Activated CD4-positive, alpha-beta T cell treated with anti-CD3 and anti-CD28 coated beads, Interleukin-10, Interleukin-2, amounts not matched to agents 100 ng/mL and 50 ng/mL, durations not matched to agents 16 hours and 8 hours (primary cell): ENCODE measurements around the gene ZNF281.

ENCODE experiments used
- DNase-seq: peaks from one replicate; pipeline ENCODE4 v3.0.0-alpha.2; 2020

The ZNF281 gene

DNA sequence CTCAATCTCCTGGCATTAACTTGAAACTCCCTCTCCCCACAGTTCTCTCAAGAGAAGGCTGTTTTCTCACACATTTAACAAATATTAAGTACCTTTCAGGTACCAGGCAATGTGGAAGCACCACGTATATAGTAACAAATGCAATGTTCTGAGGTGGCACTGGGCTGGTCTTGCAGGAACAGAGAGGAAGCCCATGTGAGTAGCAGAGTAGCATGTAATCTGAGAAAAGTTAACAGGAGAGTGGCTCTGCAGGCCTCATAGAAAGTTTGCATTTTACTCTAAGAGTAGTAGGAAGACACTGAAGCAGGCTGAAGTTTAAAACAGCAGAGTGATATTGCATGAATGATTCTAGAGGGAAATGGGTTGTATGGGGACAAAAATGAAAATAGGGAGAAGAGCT lies 21.0 kb downstream of the ZNF281 start:
- no peak for DNase-seq

DNA sequence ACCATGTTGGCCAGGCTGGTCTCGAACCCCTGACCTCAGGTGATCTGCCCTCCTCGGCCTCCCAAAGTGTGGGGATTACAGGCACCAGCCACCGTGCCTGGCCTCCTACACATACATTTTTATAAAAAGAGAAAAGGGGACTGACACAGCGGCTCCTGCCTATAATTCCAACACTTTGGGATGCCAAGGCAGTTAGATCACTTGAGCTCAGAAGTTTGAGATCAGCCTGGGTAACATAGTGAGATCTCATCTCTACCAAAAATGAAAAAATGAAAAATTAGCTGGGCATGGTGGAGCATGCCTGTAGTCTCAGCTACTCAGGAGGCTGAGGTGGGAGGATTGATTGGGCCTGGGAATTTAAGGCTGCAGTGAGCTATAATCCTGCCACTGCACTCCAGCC lies 23.4 kb downstream of the ZNF281 start:
- DNase-seq = no peak

DNA sequence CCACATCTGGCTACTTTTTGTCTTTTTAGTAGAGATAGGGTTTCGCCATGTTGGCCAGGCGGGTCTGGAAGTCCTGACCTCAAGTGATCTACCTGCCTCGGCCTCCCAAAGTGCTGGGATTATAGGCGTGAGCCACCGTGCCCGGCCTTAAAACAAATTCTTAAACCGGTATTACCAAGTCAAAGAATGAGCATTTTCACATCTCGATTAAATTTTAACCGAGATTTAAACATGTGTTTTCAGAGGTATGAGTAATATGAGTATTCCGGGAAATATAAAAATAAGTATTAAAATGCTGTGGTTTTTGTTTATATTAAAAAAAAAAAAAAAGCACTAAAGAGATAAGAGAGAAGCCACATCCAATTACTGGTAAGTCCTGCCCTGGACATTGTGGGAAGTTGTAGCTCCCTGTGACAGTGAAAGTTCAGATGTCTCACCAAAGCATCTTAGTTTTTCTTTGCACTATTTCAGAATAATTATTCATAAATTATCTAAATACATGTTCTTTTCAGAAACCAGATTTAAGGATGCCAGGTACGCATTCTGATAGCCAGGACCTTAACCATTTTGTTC lies 24.9 kb downstream of the ZNF281 start:
- no peak for DNase-seq

DNA sequence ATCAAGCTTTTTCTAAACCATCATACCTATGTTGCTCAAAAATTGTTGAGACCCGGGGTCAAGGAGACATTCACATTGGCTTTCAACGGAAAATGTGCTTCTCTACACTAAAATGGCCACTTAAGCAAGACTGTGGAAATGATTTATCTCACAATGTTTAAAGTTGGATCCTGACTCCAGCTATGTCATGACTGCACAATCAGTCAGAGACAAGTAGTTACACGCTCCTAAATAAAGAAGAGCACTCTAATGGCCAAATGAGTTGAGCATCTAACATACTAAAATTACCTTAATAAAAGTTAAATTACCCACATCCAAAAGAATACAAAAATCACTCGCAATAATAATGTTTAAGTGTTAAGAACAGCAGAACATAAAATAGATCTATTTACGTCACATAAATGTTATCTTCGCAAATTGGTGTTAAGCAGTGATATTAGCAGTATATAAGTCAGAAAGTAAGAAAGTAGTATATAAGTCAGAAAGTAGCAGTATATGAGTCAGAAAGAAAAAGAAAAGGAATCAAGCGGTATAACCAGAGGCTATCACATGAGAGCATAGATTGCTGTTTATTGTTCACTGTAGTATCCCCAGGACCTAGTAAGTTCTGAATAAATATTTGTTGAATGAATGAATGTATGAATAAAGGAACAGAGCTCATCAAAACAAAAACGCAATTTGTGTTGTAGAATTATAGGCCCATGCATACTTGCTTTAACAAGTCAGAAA lies 28.4 kb downstream of the ZNF281 start:
- DNase-seq = no peak

DNA sequence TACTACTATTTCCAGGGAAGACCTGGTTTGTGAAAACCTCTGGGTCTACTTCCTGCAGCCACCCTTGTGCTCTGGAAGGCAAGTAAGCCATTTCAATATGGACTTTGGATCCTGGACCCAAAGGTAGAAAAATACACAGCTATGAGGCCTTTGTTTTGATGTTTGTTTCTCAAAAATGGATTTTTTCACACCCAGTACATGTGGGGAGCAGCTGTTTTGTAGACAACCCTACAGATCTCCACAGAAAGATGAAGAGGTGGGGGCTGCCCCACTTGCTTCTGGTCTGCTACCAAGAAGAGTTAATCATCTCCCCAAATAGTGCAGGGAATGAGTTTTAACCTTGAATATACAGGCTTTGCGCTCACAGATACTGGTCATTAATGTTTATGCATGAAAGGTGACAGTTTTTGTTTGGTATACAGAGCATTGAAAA lies 29.2 kb downstream of the ZNF281 start:
- DNase-seq = no peak

DNA sequence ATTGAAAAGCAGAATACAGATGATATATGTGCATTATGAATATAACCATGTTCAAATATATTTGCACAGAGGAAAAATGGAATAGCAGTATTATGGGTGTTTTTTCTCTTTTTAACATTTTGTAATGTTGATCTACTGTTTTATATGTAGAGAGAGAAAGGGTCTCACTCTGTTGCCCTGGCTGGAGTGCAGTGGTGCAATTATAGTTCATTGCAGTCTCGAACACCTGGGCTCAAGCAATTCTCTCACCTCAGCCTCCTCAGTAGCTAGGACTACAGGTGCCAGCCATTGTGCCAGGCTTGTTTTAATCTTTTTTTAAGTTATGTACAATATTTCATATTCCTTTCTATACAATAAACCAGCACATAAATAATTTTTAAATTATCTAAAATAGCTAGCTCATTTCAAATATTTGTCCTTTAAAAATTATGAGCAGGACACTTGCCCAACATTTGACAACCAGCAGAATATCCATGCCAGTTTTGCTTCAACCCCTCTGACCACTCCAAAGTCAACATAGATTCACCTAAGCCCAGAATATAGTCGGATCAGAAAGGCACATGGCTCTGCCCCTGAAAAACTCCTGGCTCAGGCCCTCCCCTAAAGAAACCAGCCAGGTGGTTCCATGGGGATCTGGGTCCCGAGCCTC lies 29.8 kb downstream of the ZNF281 start:
- DNase-seq = no peak

DNA sequence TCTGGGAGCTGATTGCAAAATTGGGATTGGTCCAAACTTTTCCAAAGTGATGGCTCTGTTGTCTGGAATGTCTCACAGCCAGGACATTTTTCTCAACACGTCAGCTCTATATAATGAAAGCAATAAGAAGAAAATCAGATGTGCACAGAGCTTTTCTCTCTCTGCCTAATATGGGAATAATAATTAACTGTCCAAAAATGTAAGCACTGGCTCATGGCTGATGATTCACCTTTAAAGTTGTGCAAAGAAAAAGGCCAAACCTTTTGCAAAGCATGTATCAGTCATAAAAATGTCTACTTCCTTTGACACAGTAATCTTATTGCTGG lies 30.4 kb downstream of the ZNF281 start:
- DNase-seq = no peak

DNA sequence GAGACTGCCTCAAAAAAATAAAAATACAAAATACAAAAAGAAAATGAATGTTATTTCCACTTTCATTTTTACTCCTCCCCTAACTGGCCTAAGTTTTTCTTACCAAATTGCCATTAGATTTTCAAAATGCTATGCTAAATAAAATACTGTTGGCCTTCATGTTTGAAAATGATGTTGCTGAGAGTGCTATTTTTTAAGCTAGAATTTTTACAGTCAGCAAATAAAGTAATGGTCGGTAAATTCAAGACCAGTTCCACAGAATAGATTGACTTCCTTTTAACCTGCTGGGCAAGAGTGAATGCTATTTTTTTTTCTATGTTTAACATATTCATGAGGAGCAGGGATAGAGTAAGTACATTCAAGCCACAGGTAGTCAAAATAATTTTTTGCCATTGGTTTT lies 31.7 kb downstream of the ZNF281 start:
- DNase-seq = no peak

DNA sequence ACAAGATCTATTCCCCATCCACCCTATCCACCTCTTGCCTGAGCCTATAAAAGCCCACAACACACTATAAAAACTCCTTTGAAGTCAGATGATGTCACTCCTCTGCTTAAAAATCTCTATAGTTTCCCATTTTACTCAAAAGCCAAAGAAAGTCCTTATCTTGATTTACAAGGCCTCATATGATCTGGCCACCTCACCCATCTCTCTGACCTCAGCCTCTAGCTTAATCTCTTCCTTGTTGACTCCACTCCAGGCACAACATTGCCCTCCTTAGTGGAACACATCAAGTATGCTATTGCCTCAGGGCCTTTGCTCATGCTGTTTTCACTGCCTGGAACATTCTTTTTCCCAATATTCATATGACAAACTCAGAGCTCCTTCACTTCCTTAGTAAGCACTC lies 33.3 kb downstream of the ZNF281 start:
- DNase-seq = no peak

DNA sequence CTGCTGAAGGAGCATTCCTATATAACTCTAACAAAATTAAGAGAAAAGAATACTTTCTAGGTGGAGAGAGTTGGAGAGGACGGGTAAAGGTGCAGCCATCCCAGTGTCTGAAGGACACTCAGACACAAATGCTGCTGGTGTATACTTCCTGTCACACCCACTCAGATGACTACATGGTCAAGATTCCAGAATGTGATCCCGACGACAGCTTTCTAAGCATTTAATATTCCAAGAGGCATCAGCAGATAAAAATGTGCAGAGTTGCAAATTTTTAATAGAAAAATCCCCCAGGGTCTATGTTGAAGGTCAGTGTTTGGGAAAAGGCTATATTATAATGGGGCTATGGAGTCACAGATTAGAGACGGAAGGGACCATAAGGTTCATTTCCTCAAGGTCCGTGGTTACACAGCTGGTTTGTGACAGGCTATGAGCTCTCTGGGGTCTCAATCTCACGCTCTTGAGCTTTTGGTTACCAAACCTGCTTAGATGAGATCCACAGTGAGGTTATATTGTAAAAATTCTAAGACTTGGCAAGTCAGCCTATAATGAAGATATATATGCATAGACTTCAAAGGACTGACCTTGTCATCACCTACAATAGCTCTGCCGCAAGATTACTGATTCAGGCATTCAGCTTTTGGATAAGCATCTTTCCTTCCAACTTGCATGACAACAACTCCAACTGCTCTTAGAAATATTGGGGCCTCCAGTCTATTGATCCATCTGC lies 35.1 kb downstream of the ZNF281 start:
- no peak for DNase-seq

DNA sequence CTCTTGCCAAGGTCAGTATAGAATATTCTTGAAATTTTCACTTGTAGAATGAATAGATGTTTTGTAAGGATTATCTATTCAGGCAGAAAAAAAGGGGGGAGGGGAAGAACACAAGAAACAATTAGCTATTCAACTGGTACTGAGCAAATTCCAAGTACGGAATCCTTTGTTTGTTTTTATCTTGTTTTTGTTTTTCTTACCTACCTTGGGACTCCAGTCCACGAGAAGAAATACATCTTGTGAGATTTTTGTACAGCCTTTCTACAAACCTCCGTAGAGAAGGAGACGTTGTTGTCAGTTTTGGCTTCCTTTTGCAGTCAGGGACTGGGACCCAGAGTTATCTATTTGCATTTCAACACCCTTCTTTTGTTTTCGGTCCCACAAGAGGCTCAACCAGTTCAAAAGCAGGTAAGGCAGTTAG lies 36.0 kb downstream of the ZNF281 start:
- DNase-seq = no peak

DNA sequence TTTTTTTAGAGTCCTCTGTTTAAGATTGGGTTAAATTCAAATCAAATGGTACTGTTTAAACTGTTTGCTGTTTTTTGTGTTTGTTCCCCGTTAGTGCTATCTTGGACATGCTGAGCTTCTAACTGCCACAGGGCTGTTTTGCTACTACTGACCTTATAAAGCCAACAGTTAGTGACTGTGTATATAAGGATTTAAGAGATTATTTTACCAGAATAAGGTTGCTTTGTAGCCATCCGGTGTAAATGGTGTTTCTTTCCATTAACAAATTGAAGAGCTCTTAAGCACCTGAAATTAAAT lies 37.0 kb downstream of the ZNF281 start:
- no peak for DNase-seq

DNA sequence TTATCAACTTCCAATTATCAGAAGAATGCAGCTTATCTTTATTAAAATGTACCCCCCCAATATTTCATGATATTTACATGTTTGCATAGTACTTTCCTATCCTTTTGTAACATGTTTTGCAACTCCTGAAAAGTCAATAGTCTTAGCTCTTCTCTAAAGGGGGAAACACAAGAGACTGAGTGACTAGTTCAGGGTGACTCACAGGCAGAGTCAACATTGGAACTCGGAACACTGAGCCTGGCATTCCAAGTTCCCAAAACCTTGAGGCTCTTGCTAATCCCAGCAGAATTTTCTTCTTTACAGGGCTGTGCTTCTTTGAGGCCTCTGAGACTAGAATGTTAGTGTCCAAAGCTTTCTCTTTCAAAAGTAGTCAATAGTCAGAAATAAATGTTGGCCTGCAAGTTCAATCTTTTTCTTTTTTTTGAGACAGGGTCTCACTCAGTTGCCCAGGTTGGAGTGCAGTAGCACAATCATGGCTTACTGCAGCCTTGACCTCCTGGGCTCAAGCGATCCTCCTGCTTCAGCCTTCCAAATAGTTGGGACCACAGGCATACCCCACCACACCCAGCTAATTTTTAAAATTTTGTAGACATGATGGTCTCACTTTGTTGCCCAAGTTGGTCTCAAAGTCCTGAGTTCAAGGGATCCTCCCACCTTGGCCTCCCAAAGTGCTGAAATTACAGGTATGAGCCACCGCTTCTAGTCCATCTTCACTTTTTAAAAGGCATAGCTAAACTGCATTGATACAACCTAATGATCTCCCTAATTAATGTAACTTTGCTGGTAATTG lies 37.5 kb downstream of the ZNF281 start:
- no peak for DNase-seq

DNA sequence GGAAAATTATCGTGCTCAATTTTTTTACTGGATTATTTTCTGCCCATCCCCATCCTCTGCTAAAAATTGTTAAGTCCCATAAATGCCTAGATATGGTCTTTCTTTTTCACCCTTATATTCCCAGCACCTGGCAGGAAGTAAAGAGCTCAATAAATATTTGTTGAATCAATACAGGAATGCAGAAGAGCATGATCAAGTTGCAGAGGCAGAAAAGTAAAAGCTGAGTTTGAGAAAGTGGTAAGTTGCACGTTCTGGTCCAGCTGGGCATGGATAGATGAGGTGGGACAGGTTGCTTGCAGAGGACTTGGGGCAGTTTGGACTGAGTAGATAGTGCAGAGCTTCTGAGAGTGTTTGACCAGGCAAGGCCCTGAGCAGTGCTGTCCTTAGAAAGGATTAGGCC lies 40.1 kb downstream of the ZNF281 start:
- no peak for DNase-seq

DNA sequence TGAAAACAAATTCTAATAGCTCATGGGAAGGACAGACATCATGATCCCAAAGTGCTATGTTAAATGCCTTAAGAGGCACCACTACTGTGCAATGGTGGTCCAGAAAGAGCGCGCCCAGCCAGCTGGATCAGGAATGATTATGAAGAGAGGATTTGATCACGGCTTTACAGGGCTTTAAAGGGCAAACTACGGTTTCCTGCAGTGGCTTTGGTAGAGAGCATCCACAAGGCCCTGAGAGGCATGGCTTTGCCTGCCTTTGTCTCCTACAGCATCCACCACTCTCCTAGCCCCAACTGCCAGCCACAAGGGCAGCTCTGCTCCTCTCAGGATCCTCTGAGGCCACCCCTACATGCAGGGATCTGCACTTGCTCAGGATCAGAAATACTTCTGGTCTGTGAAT lies 40.7 kb downstream of the ZNF281 start:
- no peak for DNase-seq

DNA sequence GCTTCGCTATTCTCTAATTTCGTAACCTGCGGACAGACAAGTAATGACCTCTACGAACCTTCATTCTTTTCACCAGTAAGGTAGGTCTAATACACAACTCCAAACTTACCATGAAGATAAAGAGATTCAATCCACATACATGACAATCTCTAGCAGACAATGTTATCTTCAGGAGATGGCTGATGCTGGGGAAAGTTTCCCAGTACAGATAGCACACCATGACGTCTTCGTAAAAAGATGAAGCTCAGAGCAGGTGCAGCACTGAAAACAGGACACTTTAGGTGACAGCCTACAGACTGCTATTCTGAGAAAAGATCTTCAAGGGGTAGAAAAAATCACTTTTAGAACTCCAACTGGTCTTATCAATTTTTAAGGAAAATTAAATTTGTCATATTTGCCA lies 41.3 kb downstream of the ZNF281 start:
- no peak for DNase-seq

DNA sequence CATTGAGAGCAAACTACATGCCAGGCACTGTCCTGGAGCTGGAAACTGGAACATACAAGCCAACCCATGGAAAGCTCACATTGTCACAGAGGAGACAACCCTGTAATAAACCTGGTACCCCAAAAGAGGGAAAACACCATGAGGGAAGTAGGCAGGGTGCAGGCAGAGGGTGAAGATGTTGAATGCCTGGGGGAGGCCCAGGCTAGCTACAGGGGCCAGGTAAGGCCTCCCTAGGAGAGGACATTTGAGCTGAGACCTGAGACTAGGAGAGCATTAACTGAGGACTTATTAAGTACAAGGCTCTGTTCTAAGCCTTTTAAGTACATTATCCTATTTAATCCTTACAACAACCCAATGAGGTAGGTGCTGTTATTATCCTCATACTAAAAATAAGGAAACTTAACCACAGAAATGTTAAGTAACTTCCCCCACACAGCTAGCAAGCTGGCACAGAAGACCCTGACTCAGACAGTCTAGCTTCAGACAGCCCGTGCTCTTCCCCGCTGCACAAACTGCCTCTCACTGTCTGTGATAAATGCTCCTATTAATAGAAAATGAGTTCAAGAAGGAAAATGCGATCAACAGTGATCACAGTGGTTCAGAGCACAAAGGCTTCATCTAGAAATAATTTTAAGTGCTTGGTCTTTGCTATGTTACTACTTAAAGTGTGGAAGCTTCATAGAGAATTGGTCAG lies 41.8 kb downstream of the ZNF281 start:
- no peak for DNase-seq

DNA sequence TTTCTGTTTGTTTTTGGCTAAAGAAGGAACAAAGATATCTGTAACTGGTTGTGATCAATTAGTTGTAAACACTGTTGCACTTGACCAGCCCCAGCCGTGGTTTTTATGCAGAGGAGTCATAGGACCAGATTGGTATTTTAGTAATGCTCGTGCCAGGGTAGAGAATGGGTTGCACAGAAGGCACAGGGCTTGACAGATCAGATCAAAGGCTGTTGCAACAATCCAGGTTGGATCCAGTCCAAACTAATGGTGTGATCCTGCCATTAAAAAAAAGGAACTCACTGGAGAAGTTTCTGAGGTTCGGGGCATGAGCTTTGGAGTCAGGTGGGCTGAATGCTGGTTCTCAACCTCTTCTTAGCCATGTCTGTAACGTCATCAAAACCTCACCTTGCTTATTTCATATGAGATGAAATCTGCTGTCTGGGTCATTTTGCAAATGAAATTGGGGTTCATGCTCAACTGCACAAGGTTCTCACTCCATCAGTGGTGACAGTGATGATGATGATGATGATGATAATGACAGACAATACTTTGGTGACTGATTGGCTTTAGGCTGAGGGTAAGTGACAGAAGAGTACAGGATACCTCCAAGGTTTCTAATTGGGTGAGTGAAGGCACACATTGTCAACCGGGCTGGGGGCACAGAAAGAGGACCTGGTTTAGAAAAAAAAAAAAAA lies 43.1 kb downstream of the ZNF281 start:
- no peak for DNase-seq

DNA sequence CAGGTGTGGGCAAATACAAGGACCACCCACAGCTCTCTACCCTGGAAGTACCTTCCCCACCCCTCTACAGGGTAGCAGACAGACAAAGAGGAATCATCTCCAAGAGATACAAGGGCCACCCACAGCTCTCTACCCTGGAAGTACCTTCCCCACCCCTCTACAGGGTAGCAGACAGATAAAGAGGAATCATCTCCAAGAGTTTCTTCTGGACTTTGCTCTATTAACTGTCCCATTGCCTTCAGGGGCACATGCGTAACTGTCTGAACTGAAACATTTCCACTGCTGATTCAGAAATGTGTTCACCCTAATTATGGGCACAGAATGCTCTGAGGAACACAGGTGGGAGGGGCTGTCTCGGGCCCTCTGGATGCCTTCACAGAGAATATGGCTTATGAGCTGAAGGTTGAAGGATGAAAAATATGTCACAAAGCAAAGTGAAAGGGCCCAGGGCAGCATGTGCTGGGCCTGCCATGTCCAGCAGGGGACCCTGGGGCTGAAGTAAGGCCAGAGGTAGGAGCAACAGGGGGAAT lies 43.9 kb downstream of the ZNF281 start:
- no peak for DNase-seq

DNA sequence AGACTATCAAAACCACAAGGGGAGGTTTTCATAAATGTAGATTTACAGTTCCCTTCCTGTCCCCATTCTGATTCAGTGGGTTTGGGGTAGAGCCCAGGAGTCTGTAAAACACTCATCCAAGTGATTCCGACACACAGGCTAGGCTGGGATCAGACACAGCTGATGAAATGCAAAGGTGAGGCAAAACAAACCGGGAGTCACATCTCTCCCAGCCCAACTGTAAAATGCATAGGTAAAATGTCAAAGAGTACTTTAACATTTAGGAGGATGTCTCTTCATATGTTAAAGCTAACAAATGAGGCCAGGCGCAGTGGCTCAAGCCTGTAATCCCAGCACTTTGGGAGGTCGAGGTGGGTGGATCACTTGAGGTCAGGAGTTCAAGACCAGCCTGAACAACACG lies 45.0 kb downstream of the ZNF281 start:
- no peak for DNase-seq

DNA sequence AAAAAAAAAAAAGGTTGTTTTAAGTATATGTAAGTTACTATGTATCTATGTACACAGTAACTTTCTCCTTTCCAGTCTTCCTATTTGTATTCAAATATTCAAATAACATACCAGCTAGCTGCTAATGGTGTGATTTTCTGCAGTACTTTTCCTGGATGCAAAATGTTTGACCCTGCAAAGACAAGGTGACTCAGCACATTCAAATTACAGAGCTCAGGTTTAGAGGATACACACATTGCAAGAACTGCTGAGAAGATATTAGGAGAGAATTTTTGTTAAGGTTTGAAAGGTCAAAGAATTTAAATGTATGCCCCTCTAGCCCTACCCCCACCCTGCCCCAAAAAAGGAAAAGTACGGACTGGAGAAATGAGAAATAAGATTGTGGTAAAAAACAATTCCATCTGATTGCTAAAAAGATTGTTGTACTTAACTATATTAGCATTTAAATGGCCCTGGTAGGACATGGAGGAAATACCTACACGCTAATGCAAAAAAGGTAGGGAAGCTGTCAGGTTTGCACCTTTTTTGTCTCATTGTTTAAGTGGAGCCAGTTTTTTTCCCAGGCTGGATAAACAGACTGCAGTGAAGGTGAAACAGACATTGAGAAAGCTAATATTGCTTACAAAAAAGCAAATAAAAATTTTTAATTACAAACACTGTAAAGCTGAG lies 45.6 kb downstream of the ZNF281 start:
- no peak for DNase-seq
